ENCODE data around the gene GTF2H2C.
"Not testable (repeated sequence)": the region's sequence is repeated elsewhere in the genome, so short reads cannot be mapped to it uniquely, and the experiment has no call there.

GTF2H2C gene

DNA sequence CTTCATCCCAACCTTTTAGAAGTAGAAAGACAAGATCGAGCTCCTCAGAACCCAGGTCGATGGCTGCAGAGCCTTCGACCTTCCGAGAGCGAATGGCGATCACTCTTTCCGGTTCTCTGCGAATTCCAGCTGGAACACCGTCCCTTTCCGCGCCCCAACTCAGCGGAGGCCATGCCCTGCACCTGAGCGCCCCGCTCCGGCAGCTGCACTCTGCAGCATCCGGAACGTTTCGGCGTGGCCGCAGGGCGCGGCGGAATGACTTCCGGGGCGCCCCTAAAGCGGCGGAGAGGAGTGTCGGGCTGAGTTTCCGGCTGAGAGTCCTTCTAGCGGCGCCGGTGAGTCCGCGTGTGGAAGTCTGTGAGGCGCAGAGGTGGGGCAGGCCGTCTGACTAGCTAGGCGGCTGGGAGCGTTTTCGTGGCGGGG is at the start of gene GTF2H2C:
TSS of gene GTF2H2C (plus strand) at position 284 of the 423 bp plus-strand sequence. CDS start 4,942 bp downstream, outside the sequence.
- DNase-seq (ENCODE audit: low read depth, low spot score) = peak; percentile 58

GRCh38 chr5:69510694-69511093 is 49.3 kb upstream of the GTF2H2C start:
- DNase-seq (ENCODE audit: low read depth, low spot score) = no peak

- no peak for DNase-seq (ENCODE audit: low read depth, low spot score)
Observed at GRCh38 chr5:69512740-69513260, 47.2 kb upstream of the GTF2H2C start.

GRCh38 chr5:69515570-69515969 is 44.4 kb upstream of the GTF2H2C start:
- DNase-seq (ENCODE audit: low read depth, low spot score) = not testable (repeated sequence)

DNA sequence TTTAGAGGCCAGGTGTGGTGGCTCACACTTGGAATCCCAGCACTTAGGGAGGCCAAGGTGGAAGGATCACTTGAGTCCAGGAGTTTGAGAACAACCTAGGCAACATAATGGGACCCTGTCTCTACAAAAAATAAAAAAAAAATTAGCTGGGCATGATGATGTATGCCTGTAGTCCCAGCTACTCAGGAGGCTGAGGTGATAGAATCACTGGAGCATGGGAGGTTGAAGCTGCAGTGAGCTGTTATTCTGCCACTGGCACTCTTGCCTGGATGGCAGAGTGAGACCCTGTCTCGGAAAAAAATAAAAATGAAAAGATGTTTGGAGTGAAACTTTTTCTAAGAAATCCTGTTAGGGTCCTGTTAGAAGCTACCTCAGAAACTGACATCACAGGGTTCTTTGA is 43.2 kb upstream of the GTF2H2C start:
- no peak for DNase-seq (ENCODE audit: low read depth, low spot score)

- DNase-seq (ENCODE audit: low read depth, low spot score) = no peak
Observed at GRCh38 chr5:69517763-69518212, 42.2 kb upstream of the GTF2H2C start.

DNA sequence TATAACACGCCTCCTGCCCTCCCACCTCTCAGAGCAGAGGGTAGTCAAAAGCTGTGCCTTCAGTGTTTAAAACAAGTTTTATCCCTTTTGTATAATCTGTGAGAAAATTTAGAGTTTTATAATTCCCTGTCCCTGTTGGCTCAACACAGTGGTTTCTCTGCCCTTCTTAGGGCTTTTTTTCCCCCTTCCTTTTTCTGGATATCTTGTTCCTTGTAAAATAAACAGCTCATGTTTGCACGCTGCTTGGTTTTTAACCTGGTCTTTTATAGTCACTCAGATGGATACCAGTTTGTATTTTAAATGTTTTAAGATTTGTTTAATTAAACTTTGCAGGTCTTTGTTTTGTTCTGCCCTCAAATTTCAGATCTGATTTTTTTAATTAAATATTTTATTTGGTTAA is 40.7 kb upstream of the GTF2H2C start:
- no peak for DNase-seq (ENCODE audit: low read depth, low spot score)

DNA sequence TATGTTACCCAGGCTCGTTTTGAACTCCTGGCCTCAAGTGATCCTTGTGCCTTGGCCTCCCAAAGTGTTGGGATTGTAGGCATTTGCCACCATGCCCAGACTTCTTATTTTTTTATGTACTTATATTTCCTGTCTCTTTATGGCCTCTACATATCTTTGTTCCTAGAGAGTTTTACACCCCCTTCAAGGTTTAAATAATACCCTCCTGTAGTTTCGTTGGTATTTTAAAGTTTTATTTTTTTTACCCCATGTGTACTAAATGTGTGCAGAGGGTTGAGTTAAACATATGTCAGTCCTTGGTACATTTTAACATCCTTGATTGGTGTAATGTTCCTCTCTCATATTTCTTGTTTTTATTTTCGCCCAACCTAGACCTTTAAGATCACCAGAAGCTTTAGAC is 38.0 kb upstream of the GTF2H2C start:
- no peak for DNase-seq (ENCODE audit: low read depth, low spot score)

DNA sequence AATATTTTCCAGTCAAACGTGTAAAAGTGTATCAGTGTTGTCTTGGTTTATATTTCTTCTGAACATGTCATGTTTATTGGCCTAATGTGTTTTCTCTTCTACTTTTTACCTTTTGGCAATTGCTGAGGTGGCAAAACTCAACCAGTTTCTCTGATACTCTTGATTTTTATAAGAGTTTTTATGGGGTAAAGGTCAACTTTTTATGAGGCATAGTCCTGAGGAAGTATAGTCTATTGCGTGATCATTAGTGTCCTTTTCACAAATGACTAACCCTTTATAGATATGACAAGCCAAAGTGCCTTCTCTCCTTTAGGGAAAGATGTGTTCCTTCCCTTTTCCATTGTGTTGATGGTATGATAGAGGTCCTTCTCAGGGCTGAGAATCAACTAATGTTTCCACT is 34.5 kb upstream of the GTF2H2C start:
- DNase-seq (ENCODE audit: low read depth, low spot score) = no peak

GRCh38 chr5:69526660-69527059 is 33.3 kb upstream of the GTF2H2C start:
- no peak for DNase-seq (ENCODE audit: low read depth, low spot score)

DNA sequence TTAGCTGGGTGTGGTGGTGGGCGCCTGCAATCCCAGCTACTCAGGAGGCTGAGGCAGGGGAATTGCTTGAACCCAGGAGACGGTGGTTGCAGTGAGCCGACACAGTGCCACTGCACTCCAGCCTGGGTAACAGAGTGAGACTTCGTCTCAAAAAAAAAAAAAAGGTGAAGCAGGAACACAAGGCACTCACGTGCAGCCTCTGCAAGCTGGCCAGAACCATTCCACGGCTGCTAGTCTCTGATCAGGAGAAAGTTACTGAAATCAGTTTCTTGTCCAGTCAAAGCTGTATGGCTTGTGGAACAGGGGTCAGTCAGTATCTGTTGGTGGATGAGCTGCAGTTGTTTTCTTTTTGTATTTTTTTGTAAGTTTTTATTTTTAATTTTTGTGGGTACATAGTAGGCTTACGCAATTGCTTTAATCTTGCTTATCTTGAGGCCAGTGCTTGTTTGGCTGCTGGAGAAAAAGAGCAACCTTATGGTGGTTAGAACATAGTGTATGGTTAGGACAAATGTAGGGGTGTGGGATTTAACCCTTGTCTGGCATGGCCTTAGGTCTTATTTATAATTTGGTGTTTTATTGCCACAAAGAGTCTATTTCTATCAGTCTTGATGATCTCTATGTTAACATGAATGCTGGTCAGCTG is 32.7 kb upstream of the GTF2H2C start:
- no peak for DNase-seq (ENCODE audit: low read depth, low spot score)

DNA sequence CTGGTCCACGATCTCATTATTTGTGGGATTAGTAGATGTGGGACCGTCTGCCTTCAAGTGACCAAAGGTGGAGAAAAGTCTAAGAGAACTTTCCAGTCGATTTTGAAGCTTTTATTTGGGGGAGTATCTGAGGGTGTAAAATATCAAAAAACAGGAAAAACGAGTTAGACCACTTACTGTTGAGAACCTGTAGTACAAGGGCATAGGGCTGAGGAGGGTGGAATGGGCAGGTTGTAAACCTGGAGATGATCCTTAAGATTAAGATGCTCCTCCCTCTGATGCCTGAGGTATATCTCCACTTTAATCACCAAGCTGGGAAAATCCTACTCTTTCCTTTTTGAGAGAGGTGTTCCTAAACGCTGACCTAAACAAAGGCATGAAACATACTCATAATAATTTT is 32.0 kb upstream of the GTF2H2C start:
- no peak for DNase-seq (ENCODE audit: low read depth, low spot score)

DNA sequence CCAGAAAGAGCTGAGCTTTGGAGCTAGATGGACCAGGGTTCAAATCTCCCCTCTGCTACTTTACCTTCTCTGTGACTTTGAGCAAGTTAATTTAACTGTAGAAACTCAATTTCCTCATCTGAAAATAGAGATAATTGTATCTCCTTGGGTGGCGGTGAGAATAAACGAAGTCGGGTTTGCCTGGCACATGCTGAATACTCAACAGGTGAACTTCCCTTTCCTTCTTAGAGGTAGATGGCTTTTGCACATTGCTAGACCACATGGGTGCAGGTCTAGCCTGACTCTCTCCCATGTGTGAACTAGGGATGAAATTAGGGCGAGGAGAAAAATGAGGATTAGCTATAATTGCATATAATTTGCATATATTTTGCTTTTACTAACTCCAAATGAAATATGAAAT is 31.4 kb upstream of the GTF2H2C start:
- no peak for DNase-seq (ENCODE audit: low read depth, low spot score)

- no peak for DNase-seq (ENCODE audit: low read depth, low spot score)
Observed at GRCh38 chr5:69530561-69531405, 29.2 kb upstream of the GTF2H2C start.

GRCh38 chr5:69531406-69531801 is 28.6 kb upstream of the GTF2H2C start:
- no peak for DNase-seq (ENCODE audit: low read depth, low spot score)

DNA sequence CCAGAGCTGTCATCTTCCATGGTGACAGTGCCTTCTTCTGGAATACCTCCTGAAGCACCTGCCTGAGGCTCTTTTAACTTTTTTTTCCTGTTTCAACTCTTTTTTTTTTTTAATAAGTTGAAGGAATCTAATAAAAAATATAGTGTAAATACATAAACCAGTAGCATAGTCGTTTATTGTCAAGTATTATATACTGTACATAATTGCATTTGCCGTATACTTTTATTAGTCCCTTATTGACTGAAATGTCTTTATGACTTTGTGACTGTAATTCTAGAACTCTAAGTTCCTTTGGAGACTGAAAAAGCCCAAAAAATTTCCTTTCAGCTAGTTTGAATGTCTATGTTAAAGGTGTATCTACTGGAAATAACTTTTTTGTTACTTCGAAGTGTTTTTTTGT is 22.1 kb upstream of the GTF2H2C start:
- not testable (repeated sequence) for DNase-seq (ENCODE audit: low read depth, low spot score)

GRCh38 chr5:69538735-69539134 is 21.3 kb upstream of the GTF2H2C start:
- not testable (repeated sequence) for DNase-seq (ENCODE audit: low read depth, low spot score)

DNA sequence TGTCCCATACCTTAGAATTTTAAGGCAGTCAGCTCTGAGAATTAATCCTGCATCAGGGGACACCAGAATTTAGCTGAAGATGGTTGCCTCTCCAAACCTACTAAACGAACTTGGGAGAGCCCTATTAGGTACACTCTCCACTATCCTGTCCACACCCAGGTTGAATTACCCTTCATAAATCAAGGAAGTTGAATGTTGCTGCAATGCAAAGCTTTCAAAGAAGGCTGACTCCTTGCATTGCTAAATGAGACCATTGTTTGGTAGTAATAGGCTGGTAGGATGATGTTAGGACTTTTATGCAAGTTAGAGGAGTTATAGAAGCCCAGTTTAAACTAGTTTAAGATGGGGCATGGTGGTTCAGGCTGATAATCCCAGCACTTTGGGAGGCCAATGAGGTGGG is 18.6 kb upstream of the GTF2H2C start:
- DNase-seq (ENCODE audit: low read depth, low spot score) = not testable (repeated sequence)

- DNase-seq (ENCODE audit: low read depth, low spot score) = not testable (repeated sequence)
Observed at GRCh38 chr5:69542838-69543618, 17.0 kb upstream of the GTF2H2C start.

DNA sequence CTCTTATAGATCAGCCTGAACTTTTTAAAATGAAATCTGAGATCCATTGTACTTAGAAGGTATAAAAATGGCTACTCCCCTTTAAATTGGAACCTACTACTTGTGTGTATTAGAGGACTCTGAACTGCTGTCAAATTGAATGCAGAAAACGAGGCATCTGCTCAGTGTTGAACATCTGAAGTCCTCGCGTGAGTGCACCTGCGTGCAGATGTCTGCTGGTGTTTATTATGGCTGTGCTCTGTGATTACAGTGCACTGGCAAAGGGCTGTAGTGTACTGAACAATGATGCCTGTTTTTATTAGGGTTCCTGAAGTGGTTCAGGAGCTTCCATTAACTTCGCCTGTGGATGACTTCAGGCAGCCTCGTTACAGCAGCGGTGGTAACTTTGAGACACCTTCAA is 15.4 kb upstream of the GTF2H2C start:
- not testable (repeated sequence) for DNase-seq (ENCODE audit: low read depth, low spot score)

DNA sequence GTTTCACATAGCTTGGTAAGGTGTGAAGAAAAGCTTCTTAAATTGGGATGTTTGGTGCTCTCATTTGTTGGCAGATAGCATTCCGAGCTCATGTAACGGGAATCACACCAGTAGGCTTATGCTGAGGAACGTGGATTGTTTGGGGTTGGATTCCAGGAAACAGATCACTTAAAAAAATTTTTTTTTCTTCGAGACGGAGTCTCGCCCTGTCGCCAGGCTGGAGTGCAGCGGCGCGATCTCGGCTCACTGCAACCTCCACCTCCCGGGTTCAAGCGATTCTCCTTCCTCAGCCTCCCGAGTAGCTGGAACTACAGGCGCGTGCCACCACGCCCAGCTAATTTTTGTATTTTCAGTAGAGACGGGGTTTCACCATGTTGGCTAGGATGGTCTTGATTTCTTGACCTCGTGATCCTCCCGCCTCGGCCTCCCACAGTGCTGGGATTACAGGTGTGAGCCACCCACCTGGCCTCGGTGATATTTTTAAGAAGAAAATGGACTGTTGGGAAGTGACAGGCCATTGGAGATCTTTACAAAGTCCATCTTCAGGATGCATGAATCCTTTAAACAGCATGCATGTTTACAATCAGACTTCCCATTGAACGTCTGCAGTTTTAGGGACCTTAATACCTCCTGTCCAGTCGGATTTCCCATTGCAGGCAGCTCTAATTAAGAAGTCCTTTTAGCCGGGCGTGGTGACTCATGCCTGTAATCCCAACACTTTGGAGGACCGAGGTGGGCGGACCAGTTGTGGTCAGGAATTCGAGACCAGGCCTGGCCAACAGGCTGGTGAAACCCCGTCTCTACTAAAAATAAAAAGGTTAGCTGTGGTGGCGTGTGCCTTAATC is 818 bp downstream of the GTF2H2C start:
- not testable (repeated sequence) for DNase-seq (ENCODE audit: low read depth, low spot score)
